Endothelial cell of umbilical vein (primary cell): Measurements from ENCODE around the gene KBTBD6. TPM values are rescaled to one million over a fixed set of nuclear protein-coding genes. Genes with fewer than 3 reads are reported as not detected.

Source experiments
- Bru-seq: library from RNA; stranded (reverse); fragments of 400-500 nt; gene quantifications from one replicate; lab custom pipeline; 2021; lab: Mats Ljungman, UMichigan
- BruChase-seq, 2 experiments: library from RNA; stranded (reverse); fragments of 400-500 nt; gene quantifications; one replicate each; lab custom pipeline; 2021; lab: Mats Ljungman, UMichigan
- BruUV-seq: library from RNA; stranded (reverse); fragments of 400-500 nt; replicated peaks from 2 replicates; lab custom pipeline; 2021; lab: Mats Ljungman, UMichigan
- CTCF ChIA-PET: fragments of 300-600, 350-600 bp; sonication (Branson Sonifier 250); formaldehyde crosslinking; loops from one replicate; lab custom pipeline; 2021; ENCODE audit warnings: antibody characterized with exemption, inconsistent platforms; lab: Charles Lee
- POLR2A ChIA-PET: fragments of 300-600, 350-600 bp; sonication (Branson Sonifier 250); formaldehyde crosslinking; loops from one replicate; lab custom pipeline; 2021; ENCODE audit warnings: antibody characterized with exemption, inconsistent platforms; lab: Charles Lee
- DNase-seq: peaks from one replicate; pipeline ENCODE4 v3.0.0-alpha.2; 2011; ENCODE audit warnings: low read depth, low spot score
- FAIRE-seq: peaks from 2 replicates; lab custom pipeline; 2011; peaks lifted over from hg19 to GRCh38; lab: Jason Lieb, UNC
- H2AFZ ChIP-seq: 2 replicates; pipeline ENCODE4 v1.6.0; 2012; ENCODE audit warnings: low read depth, low read length, control low read depth, inconsistent platforms
- H3K27ac ChIP-seq: 2 replicates; pipeline ENCODE4 v1.5.1; 2011; ENCODE audit warnings: low read depth, mild to moderate bottlenecking, control low read depth, low read length, moderate library complexity; ENCODE audit not compliant: insufficient read depth
- H3K27me3 ChIP-seq, 2 experiments: 2 replicates each; pipeline versions ENCODE4 v1.6.0 to v1.6.1; 2011; ENCODE audit warnings: low read length in 2 of 2, mixed read lengths in 1 of 2; ENCODE audit not compliant: control insufficient read depth in 2 of 2, insufficient read depth in 2 of 2
- H3K36me3 ChIP-seq, 2 experiments: 2 replicates in 1 of 2; 3 replicates in 1 of 2; pipeline ENCODE4 v1.5.1; 2011; ENCODE audit warnings: low read length in 2 of 2, mild to moderate bottlenecking in 1 of 2, moderate library complexity in 1 of 2; ENCODE audit not compliant: control insufficient read depth in 2 of 2, insufficient read depth in 2 of 2; ENCODE audit errors: extremely low read depth in 1 of 2
- H3K4me1 ChIP-seq: 3 replicates; pipeline ENCODE4 v1.5.1; 2011; ENCODE audit warnings: mild to moderate bottlenecking, low read length; ENCODE audit not compliant: control insufficient read depth, insufficient read depth; ENCODE audit errors: extremely low read depth
- H3K4me2 ChIP-seq: 2 replicates; pipeline ENCODE4 v1.6.1; 2011; ENCODE audit warnings: low read length, control low read depth, mixed read lengths; ENCODE audit not compliant: insufficient read depth
- H3K4me3 ChIP-seq, 3 experiments: fragments of 200-600 bp in 1 of 3; sonication (generic), shearing (Covaris generic) in 1 of 3; replicated peaks in 1 of 3; 2 replicates each; pipeline ENCODE4 v1.5.1; 2011 to 2016; ENCODE audit warnings: control low read depth in 3 of 3, low read length in 3 of 3, mild to moderate bottlenecking in 2 of 3, inconsistent platforms in 1 of 3, low read depth in 1 of 3, moderate library complexity in 1 of 3; ENCODE audit not compliant: insufficient read depth in 1 of 3
- H3K79me2 ChIP-seq: 2 replicates; pipeline ENCODE4 v1.6.0; 2012; ENCODE audit warnings: low read length, inconsistent platforms; ENCODE audit not compliant: control insufficient read depth, insufficient read depth
- H3K9ac ChIP-seq: replicated peaks from 2 replicates; pipeline ENCODE3; 2011; ENCODE audit warnings: low read length, control low read depth; ENCODE audit not compliant: insufficient read depth; ENCODE audit errors: extremely low read depth
- H3K9me1 ChIP-seq: replicated peaks from 3 replicates; pipeline ENCODE4 v1.6.0; 2011; ENCODE audit warnings: mild to moderate bottlenecking, low read length; ENCODE audit not compliant: control insufficient read depth, insufficient read depth; ENCODE audit errors: extremely low read depth
- H3K9me3 ChIP-seq: replicated peaks from 2 replicates; pipeline ENCODE4 v1.5.1; 2012; ENCODE audit warnings: low read length, inconsistent platforms; ENCODE audit not compliant: control insufficient read depth, insufficient read depth
- H4K20me1 ChIP-seq: replicated peaks from 2 replicates; pipeline ENCODE3; 2011; ENCODE audit warnings: mild to moderate bottlenecking, low read length; ENCODE audit not compliant: control insufficient read depth, insufficient read depth; ENCODE audit errors: extremely low read depth
- EZH2 ChIP-seq: IDR thresholded peaks from 2 replicates; pipeline ENCODE4 v1.6.1; 2012; ENCODE audit warnings: borderline replicate concordance, low read depth, mild to moderate bottlenecking, moderate library complexity, low read length, inconsistent platforms; ENCODE audit not compliant: severe bottlenecking
- FOS ChIP-seq: IDR thresholded peaks from 2 replicates; pipeline ENCODE4 v1.6.1; 2011; ENCODE audit warnings: mild to moderate bottlenecking, low read length, moderate library complexity, borderline replicate concordance; ENCODE audit not compliant: insufficient read depth
- GATA2 ChIP-seq: IDR thresholded peaks from 2 replicates; pipeline ENCODE4 v1.7.0; 2011; ENCODE audit warnings: low read depth, mild to moderate bottlenecking, moderate library complexity, mixed read lengths, low read length; ENCODE audit not compliant: insufficient read length, insufficient read depth
- JUN ChIP-seq: IDR thresholded peaks from 2 replicates; pipeline ENCODE4 v1.6.1; 2011; ENCODE audit warnings: borderline replicate concordance, low read depth; ENCODE audit not compliant: insufficient read length, insufficient read depth
- MYC ChIP-seq: IDR thresholded peaks from one replicate; pipeline ENCODE4 v1.6.1; 2011; ENCODE audit warnings: mild to moderate bottlenecking, low read depth, low read length
- POLR2A ChIP-seq: IDR thresholded peaks from 2 replicates; pipeline ENCODE4 v1.6.1; 2012; ENCODE audit warnings: low read depth, mild to moderate bottlenecking, control low read depth, low read length
- POLR2AphosphoS5 ChIP-seq: IDR thresholded peaks from 2 replicates; pipeline ENCODE4 v1.6.1; 2012; ENCODE audit warnings: low read depth, mild to moderate bottlenecking, control low read depth, low read length, moderate library complexity; ENCODE audit not compliant: insufficient read depth
- dilution Hi-C: fragments of 300-500 bp; cut with MboI; formaldehyde crosslinking; loops from one replicate; pipeline ENCODE4 v1.15.0; 2019; ENCODE audit warnings: low sequenced_read_pairs; ENCODE audit not compliant: extremely low pct_ligation_motif_present
- intact Hi-C: fragments of 100-400 bp; cut with micrococcal nuclease; formaldehyde crosslinking; loops from one replicate; pipeline ENCODE4 v1.10.0; 2022
- long read RNA-seq: library from polyadenylated mRNA; stranded (forward); transcript quantifications from one replicate; pipeline ENCODE4 v2.0.0, GENCODE V29; 2021
- polyA minus RNA-seq, 3 experiments: library from RNA; depleted of rRNA, polyadenylated mRNA; stranded (reverse); fragments of >200 nt; gene quantifications; 1 replicate in 1 of 3; 2 replicates in 2 of 3; pipeline ENCODE4 v1.2.3, GENCODE V29; 2011
- polyA plus RNA-seq, 4 experiments: library from polyadenylated mRNA; depleted of rRNA in 3 of 4; stranded (reverse) in 3 of 4; unstranded in 1 of 4; fragments of >200 nt; gene quantifications; 2 replicates each; pipeline versions ENCODE4 v1.2.1 to v1.2.3, GENCODE V29; 2011 to 2012; ENCODE audit warnings: missing spikeins in 1 of 4
- total RNA-seq: library from RNA; stranded (reverse); gene quantifications from 2 replicates; pipeline ENCODE4 v1.2.3, GENCODE V29; 2021
- TF ChIP-seq, protein P1 (sequence below), 2 donors: IDR thresholded peaks; 1 replicate in 1 of 2; 2 replicates in 1 of 2; pipeline ENCODE4 v1.5.1; 2011; ENCODE audit warnings: low read length in 2 of 2, mild to moderate bottlenecking in 2 of 2, moderate library complexity in 2 of 2, control low read depth in 1 of 2, inconsistent platforms in 1 of 2, low read depth in 1 of 2; ENCODE audit not compliant: insufficient read depth in 1 of 2; ENCODE audit errors: extremely low read depth in 1 of 2
- TF ChIP-seq, protein P2 (sequence below): IDR thresholded peaks from 2 replicates; pipeline ENCODE4 v1.6.1; 2011; ENCODE audit not compliant: insufficient read depth, insufficient read length

KBTBD6 gene, protein sequence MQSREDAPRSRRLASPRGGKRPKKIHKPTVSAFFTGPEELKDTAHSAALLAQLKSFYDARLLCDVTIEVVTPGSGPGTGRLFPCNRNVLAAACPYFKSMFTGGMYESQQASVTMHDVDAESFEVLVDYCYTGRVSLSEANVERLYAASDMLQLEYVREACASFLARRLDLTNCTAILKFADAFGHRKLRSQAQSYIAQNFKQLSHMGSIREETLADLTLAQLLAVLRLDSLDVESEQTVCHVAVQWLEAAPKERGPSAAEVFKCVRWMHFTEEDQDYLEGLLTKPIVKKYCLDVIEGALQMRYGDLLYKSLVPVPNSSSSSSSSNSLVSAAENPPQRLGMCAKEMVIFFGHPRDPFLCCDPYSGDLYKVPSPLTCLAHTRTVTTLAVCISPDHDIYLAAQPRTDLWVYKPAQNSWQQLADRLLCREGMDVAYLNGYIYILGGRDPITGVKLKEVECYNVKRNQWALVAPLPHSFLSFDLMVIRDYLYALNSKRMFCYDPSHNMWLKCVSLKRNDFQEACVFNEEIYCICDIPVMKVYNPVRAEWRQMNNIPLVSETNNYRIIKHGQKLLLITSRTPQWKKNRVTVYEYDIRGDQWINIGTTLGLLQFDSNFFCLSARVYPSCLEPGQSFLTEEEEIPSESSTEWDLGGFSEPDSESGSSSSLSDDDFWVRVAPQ
- total RNA-seq (6.4 and 6.6 TPM in 2 replicates), polyA plus RNA-seq (2.6 TPM in 2 replicates), polyA minus RNA-seq (11.5 and 11.6 TPM in 2 replicates), Bru-seq, nascent RNA (percentile 72 among the genes with signal in this experiment), BruChase-seq, experiment 1, labeled RNA remaining after a 6-hour chase (percentile 61 among the genes with signal in this experiment), BruChase-seq, experiment 2, labeled RNA remaining after a 2-hour chase (percentile 93 among the genes with signal in this experiment)
- 1.9 TPM in 2 replicates for polyA plus RNA-seq (2011; cell fraction: cytosol; rRNA removed)
- polyA plus RNA-seq (2011; cell fraction: nucleus; rRNA removed), result 1.2 and 1.3 TPM in 2 replicates
- 4.0 and 4.9 TPM in 2 replicates for polyA plus RNA-seq (2012)
- polyA minus RNA-seq (2011; cell fraction: cytosol; rRNA and poly(A)+ RNA removed), result 17.6 TPM
- 3.4 and 4.1 TPM in 2 replicates for polyA minus RNA-seq (2011; cell fraction: nucleus; rRNA and poly(A)+ RNA removed)
- long read RNA-seq, full-length matches to known transcripts, result 29 of 29 reads
- long read RNA-seq, partial matches to known transcripts, result 0 of 29 reads
- long read RNA-seq, other reads (novel, unspliced or antisense), result 0 of 29 reads

DNA sequence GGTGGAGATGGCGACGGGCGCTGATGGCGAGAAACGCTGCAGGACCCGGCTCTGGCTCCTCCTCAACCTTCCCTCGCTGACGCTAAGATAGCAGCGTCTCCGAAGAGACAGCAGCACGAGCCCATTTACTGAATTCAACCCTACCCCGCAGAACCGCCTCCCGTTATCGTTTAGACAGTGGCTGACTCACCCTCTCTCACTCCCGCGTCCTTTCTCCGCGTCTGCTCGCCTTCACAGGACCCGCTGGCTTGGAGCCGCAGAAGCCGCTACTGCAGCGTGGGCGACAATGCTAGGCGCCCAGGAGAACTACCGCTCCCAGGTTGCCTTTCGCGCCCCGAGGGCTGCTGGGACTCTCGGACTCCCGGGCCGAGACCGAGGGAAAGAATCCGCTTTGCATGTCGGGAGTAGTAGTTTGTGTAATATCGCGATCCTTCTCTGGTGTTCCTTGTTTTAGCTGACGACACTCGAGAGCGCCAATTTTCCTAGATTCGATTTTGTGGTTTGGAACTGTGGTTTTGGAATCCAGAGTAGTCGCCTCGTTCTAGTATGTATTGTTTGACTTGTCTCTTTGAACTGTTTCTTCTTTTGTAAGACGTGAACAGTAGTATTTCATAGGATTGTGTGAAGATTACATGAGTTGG lies at the start of gene KBTBD6:
TSS of gene KBTBD6 (minus strand) at position 291 of the 641 bp plus-strand sequence. CDS start 291 bp downstream, outside the sequence.
- Histone ChIP-seq H3K4me3 (peak within 1 kb of the TSS; percentile 53 to 93 (median 86)), H3K9ac (peak within 1 kb of the TSS; percentile 79), H3K79me2 (peaks cover 9% of the 10 kb centered on the region), H3K27me3 (no peaks in the 10 kb centered on the region), H3K9me3 (no peaks in the 10 kb centered on the region), H3K4me2 (peak within 1 kb of the TSS; percentile 68), H3K27ac (peak within 1 kb of the TSS; percentile 60), H3K4me1 (peaks cover 17% of the 10 kb centered on the region), H4K20me1 (no peaks in the 10 kb centered on the region), H3K9me1 (no peaks in the 10 kb centered on the region), H2AFZ (peak within 1 kb of the TSS; percentile 85), H3K36me3 (no peaks in the 10 kb centered on the region)
- intact Hi-C loops, result loop anchor here (1.0 to 10.0 kb wide), 5 partner anchors 62 to 179 kb away; partner anchors contain the start of genes KBTBD7 and NAA16
- DNase-seq, result peak; percentile 99
- FAIRE-seq, result peak; percentile 100
- dilution Hi-C loops, result no loop called here
- ChIA-PET POLR2A (no interaction called here), CTCF (interaction anchor here (1.0 to 1.2 kb wide), 2 partner anchors 64 to 90 kb away, joined by 3 to 4 read pairs; no protein-coding TSS in a partner anchor)
- TF ChIP-seq POLR2A (peak; percentile 83), POLR2AphosphoS5 (peak; percentile 79), MYC (no peak), EZH2 (no peak), GATA2 (no peak), JUN (peak; percentile 26), FOS (peak; percentile 60)
- TF ChIP-seq, protein P1, sequence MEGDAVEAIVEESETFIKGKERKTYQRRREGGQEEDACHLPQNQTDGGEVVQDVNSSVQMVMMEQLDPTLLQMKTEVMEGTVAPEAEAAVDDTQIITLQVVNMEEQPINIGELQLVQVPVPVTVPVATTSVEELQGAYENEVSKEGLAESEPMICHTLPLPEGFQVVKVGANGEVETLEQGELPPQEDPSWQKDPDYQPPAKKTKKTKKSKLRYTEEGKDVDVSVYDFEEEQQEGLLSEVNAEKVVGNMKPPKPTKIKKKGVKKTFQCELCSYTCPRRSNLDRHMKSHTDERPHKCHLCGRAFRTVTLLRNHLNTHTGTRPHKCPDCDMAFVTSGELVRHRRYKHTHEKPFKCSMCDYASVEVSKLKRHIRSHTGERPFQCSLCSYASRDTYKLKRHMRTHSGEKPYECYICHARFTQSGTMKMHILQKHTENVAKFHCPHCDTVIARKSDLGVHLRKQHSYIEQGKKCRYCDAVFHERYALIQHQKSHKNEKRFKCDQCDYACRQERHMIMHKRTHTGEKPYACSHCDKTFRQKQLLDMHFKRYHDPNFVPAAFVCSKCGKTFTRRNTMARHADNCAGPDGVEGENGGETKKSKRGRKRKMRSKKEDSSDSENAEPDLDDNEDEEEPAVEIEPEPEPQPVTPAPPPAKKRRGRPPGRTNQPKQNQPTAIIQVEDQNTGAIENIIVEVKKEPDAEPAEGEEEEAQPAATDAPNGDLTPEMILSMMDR (IDR thresholded peaks at IDR 0.05; ENCODE audit: extremely low read depth in 1 of 2, insufficient read depth in 1 of 2, low read depth in 1 of 2, low read length in 2 of 2), result no peak
- TF ChIP-seq, protein P2, sequence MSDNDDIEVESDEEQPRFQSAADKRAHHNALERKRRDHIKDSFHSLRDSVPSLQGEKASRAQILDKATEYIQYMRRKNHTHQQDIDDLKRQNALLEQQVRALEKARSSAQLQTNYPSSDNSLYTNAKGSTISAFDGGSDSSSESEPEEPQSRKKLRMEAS, result peak; percentile 13
- BruUV-seq, result no TSS peak
